ENCODE results near the gene DUSP15.

GRCh38 chr20:31883829-31884228, 13.5 kb upstream of the DUSP15 start:
- TF ChIP-seq MAX (IDR thresholded peaks at IDR 0.05) = no peak
- TF ChIP-seq TCF7L2 (IDR thresholded peaks at IDR 0.05; ENCODE audit: borderline replicate concordance, extremely low read depth, insufficient read depth, insufficient read length) = no peak
- no peak for TF ChIP-seq CTCF (IDR thresholded peaks at IDR 0.05 in 2 of 3, conservative IDR thresholded peaks at IDR 0.05 in 1 of 3; ENCODE audit: borderline replicate concordance in 1 of 3, insufficient read depth in 1 of 3, low read depth in 2 of 3, low read length in 2 of 3)
- no peak for TF ChIP-seq ATF3 (IDR thresholded peaks at IDR 0.05)
- TF ChIP-seq EZH2 (IDR thresholded peaks at IDR 0.05) = no peak
- TF ChIP-seq REST (IDR thresholded peaks at IDR 0.05; ENCODE audit: low read depth) = no peak
- TF ChIP-seq POLR2A (IDR thresholded peaks at IDR 0.05; ENCODE audit: borderline replicate concordance, extremely low read depth, insufficient read depth, insufficient read length) = no peak
